ENCODE measurements around the gene TREML1.
"Not testable (repeated sequence)": the region's sequence is repeated elsewhere in the genome, so short reads cannot be mapped to it uniquely, and the experiment has no call there.

- not testable (repeated sequence) for TF ChIP-seq CTCF, POLR2A (IDR thresholded peaks at IDR 0.05)
Measured at GRCh38 chr6:41189046-41189445, 34.9 kb upstream of the TREML1 start.

Data from uterus (tissue), 2 donors.